ENCODE results near the gene RUNX2.

DNA sequence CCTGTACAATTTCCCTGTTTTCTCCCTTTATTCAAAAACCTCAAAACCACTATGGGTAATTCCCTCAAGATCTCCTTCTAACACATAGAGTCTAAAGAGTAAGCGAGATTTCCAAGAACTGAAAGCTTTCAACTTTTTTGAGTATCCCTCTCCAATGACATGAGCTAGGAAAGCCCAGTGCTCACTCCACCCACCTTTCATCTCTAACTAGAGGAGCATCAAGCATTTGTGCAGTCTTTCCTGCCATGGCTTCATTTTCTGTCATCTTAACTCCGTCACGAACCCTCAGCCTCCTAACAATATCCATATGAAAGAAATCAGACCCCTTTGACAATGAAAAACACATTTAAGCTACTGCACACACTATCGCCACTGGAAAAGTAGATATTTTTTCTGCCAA, 141.5 kb downstream of the RUNX2 start:
- TF ChIP-seq, protein P1, sequence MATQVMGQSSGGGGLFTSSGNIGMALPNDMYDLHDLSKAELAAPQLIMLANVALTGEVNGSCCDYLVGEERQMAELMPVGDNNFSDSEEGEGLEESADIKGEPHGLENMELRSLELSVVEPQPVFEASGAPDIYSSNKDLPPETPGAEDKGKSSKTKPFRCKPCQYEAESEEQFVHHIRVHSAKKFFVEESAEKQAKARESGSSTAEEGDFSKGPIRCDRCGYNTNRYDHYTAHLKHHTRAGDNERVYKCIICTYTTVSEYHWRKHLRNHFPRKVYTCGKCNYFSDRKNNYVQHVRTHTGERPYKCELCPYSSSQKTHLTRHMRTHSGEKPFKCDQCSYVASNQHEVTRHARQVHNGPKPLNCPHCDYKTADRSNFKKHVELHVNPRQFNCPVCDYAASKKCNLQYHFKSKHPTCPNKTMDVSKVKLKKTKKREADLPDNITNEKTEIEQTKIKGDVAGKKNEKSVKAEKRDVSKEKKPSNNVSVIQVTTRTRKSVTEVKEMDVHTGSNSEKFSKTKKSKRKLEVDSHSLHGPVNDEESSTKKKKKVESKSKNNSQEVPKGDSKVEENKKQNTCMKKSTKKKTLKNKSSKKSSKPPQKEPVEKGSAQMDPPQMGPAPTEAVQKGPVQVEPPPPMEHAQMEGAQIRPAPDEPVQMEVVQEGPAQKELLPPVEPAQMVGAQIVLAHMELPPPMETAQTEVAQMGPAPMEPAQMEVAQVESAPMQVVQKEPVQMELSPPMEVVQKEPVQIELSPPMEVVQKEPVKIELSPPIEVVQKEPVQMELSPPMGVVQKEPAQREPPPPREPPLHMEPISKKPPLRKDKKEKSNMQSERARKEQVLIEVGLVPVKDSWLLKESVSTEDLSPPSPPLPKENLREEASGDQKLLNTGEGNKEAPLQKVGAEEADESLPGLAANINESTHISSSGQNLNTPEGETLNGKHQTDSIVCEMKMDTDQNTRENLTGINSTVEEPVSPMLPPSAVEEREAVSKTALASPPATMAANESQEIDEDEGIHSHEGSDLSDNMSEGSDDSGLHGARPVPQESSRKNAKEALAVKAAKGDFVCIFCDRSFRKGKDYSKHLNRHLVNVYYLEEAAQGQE (IDR thresholded peaks at IDR 0.05; ENCODE audit: insufficient read depth in 1 of 2, low read depth in 2 of 2, low read length in 1 of 2) = no peak
- TF ChIP-seq, protein P2, sequence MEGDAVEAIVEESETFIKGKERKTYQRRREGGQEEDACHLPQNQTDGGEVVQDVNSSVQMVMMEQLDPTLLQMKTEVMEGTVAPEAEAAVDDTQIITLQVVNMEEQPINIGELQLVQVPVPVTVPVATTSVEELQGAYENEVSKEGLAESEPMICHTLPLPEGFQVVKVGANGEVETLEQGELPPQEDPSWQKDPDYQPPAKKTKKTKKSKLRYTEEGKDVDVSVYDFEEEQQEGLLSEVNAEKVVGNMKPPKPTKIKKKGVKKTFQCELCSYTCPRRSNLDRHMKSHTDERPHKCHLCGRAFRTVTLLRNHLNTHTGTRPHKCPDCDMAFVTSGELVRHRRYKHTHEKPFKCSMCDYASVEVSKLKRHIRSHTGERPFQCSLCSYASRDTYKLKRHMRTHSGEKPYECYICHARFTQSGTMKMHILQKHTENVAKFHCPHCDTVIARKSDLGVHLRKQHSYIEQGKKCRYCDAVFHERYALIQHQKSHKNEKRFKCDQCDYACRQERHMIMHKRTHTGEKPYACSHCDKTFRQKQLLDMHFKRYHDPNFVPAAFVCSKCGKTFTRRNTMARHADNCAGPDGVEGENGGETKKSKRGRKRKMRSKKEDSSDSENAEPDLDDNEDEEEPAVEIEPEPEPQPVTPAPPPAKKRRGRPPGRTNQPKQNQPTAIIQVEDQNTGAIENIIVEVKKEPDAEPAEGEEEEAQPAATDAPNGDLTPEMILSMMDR (IDR thresholded peaks at IDR 0.05) = no peak
